NCI-H1092 treated with DMSO at 0.1 percent for 48 hours (cell line): ENCODE data around the gene ZFP64.
"Not testable (repeated sequence)": the region's sequence is repeated elsewhere in the genome, so short reads cannot be mapped to it uniquely, and the experiment has no call there.

Experiments
- DNase-seq: peaks from one replicate; lab custom pipeline; 2025; lab: John Stamatoyannopoulos, UW

ZFP64 gene

DNA sequence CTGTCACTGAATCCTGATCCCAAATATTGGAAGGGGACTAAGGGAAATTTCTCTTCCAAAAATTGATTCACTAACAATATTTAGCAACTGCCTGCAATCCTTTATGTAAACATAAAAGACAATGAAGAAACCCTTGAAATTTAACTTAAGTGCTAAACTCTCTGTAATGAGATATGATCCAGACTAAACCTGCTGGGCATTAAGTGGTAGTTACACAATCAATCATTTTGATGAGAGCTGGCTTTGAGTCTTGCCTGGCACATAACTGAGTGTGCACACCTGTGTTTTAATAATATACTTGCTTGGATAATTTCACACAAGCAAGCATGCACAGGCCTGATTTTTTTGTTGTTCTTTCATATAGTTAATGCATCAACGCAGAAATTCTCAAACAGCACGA lies 9.8 kb upstream of the ZFP64 start:
- peak; percentile 35 for DNase-seq

DNA sequence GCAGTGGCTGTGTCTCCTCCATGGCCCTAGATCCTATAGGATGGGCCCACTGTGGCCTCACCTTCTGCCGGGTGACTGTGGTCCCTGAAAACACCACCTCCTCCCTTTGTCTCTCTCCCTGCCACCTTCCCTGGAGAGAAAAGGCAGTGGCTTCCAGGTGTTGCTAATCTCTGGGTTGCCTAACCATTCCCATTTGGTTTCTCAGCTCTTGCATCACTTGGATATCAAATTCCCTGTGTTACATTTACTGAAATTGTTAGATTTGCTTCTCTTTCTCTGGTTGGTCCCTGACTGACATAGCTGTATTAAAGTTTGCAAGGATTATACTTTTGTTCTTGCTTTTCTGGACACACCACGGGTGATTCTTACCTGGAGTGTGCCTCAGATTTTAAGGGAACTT lies 9.3 kb upstream of the ZFP64 start:
- DNase-seq: no peak

DNA sequence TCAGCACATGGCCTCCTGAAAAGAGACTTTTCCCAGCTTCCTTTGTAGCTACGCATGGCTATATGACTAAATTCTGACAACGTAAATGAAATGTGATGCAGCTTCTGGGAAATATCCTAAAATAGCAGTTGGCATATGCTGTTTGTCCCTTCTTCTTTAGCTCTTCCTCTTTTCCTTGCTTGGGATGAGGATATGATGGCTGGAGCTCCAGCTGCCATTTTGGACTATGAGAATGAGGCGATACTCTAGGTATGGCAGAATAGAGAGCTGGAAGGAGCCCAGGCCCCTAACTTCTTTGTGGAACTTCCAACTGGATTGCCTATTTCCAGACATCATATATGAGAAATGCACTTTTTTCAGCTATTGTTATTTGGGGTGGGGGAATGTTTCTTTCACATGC lies 5.3 kb upstream of the ZFP64 start:
- no peak for DNase-seq

- DNase-seq: no peak
Measured at GRCh38 chr20:52193886-52194545, 2.4 kb upstream of the ZFP64 start.

DNA sequence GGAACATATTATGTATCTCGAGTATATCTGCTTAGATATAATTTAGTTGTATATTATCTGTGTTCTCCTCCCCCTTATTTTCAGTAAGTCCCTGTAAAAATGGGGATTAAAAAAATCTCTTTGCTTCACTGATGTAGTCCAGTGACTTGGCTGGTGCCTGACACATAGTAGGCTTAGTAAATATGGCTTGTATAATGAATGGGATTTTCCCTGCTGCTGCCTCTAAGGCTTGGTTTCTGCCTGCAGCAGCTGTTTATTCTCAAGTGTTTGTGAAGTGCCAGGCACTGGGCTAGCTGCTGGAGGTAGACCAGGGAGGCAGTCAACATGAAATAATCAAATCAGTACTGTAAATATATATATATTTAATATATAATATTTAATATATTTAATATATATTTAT lies 1.6 kb upstream of the ZFP64 start:
- DNase-seq: peak; percentile 47

GRCh38 chr20:52192719-52193007 lies 1.1 kb upstream of the ZFP64 start:
- not testable (repeated sequence) for DNase-seq

DNA sequence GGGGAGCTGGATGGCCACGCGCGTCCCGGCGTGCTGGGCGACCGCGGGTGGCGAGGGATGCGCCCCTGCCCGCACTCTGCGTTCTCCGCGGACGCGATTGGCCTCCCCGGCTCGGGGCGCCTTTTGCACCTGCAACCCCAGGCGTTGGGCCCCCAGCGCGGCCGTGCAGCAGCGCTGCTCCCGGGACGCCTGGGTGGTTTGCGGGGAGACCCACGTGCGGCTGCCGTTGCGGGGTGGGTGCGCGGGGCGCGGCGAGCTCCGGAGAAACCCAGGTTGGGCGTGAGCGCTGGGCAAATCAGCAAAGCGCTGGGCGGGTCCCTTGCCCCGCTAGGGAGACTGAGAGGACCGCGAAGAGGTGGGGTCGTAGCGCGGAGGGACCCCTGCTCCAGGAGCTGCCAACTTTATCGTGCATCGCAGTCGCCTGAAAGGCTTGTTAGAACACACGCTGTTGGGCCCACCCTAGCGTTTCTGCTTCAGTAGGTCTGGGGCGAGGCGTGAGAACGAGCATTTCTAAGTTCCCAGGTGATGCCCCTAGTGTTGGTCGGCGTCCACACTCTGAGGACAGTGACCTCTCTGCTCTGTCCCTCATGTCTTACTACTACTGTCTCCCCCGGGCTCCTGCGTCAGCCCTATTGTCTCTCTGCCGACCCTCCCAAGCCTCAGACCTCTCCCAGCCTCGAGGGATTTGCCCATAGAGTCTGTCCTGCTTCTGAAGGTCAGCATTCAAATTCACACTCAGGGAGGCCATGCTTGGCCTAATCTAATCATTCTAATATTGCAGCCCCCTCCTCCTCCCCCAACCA lies 538 bp upstream of the ZFP64 start:
- peak; percentile 39 for DNase-seq

DNA sequence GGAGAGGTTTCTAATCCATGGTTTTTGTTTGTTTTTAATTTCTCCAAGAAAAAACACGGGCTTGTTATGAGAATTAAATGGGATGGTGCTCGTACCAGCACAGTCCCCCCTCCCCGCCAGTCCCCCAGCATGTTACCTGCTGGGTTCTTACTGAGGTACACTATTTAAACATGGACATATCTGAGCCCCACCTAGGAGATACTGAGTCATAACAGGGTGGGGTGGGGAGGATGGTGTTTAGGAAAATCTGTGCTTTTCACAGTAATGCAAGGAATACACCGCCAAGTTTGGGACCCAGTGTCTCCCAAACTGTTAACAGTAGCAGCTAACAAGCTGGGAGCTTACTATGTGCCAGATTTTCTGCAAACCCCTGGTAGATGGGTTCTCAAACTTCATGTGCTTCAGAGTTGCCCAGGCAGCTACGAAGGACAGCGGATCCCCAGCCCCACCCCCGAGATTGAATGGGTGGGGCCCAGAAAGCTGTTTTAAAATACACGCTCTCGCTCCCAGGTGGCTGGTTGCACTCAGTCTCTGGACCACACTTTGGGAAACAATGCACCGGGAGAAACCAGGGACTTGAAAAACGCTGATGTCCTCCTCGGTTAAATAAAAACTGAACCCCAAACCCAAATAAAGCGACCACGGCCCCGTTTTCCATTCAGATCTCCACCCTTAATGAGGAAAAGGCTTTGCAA lies 995 bp downstream of the ZFP64 start:
- DNase-seq: peak; percentile 45

GRCh38 chr20:52181766-52182165 lies 9.8 kb downstream of the ZFP64 start:
- no peak for DNase-seq

DNA sequence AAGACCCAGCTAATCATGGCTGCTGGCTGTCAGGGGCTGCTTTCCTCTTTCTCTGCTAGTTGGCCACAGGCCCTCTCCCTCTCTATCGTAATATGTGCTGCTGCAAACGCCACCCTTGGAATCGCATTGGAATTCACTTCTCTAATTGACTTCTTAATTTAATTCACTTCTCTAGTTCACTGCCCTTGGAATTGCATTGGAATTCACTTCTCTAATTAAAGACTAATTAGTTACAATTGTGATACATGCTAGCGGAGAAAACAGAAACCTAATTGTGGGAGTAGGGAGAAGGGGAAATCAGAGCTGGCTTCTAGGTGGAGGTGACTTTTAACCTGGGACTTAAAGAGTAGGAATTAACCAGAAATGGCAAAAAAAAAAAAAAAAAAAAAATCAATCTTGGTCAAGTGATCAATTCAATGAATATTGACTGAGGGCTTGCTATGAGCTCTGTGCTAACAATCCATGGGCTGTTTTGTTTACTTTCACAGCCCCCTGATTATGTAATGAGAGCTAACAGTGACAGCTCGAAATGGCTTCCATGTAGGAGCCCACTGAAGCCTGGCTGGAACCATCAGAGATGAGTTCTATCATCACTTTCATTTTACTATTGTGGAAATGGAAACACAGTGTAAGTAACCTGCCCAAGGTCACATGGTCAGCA lies 11.3 kb downstream of the ZFP64 start:
- DNase-seq: no peak

DNA sequence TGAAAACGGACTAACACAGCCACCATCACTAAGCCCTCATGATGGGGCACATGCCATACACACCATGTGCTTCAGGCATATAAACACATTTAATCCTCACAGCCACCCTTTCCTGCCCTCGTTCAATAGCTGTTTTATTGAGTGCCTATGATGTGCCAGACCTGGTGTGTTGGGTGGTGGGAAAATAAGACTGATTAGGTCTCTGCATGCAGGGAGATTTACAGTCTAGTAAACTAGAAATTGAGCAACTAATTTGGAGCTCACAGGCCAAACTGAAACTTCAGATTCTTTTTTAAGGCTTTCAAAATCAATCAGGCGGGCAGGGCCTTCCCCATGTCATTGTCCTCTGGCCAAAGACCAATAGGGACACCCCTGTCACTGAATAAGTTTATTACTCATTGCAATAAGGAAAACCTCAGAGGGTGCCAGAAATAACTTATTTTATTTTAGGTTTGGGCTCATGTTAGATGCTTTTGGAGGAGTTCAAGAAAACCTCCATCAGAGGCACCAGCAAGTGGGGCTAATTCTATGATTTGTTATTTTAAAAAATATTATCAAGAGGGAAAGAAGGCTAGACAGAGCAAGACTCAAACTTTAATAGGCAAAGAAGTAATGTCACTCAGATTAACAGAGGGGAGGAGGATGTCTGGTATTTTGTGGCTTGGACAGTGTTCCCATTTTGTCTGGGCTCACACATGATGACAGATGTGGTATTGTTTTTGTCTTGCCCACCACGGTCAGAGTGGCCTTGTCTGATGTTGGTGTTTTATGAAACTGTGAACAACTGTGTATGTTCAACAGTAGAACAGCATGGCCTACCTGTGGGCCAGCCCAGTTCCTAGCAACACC lies 12.0 kb downstream of the ZFP64 start:
- DNase-seq: no peak

- no peak for DNase-seq
Measured at GRCh38 chr20:52178691-52179090, 12.9 kb downstream of the ZFP64 start.

- no peak for DNase-seq
Measured at GRCh38 chr20:52175840-52176239, 15.7 kb downstream of the ZFP64 start.

DNA sequence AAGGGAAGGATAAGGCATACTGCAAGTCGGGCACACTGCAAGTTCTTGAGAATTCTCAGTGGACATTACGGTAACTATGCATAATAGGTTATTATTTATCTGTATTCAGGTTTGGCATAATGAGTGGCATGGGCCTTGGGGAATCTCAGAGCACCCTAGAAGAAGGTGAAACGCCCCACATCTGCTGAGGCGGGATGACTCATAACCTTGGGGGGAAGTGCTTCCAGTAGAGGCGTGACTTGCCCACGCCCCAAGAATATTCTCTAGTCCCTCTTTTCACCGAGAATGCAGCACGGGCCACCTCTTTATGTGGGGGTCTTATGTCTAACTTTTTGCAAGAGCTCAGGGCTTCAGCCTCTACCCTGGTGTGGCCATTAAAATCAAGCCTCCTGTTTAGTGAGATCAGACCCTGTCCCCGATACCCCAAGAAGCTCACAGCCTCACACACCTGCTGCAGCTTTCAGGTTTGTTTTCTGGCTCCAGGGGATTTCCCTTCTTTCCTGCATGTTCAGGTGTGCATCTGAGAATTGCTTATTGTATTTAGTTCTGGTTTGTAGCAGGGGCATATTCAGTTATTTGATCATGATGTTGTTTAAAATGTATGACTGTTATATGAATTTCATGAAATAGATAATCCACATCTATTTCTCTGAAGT lies 19.1 kb downstream of the ZFP64 start:
- DNase-seq: no peak

- no peak for DNase-seq
Measured at GRCh38 chr20:52171025-52171424, 20.6 kb downstream of the ZFP64 start.

- no peak for DNase-seq
Measured at GRCh38 chr20:52168116-52168515, 23.5 kb downstream of the ZFP64 start.

GRCh38 chr20:52167232-52167840 lies 24.2 kb downstream of the ZFP64 start:
- no peak for DNase-seq

DNA sequence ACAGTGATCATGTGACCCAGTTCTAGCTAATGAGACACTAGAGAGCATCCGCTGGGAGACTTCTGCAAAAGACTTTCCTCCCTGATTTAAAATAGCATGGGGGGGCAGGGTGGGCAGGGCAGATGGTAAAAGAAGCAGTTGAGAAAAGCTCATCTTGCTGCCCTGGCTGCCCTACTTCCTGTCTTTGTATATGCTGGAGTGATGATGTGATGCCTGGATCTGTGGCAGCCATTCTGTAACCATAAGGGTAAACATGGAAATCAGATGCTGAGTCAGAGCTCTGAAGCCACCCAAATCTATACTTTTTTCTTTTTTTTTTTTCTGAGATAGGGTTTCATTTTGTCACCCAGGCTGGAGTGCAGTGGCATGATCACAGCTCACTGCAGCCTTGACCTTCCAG lies 25.4 kb downstream of the ZFP64 start:
- no peak for DNase-seq

- no peak for DNase-seq
Measured at GRCh38 chr20:52160621-52161204, 30.9 kb downstream of the ZFP64 start.

DNA sequence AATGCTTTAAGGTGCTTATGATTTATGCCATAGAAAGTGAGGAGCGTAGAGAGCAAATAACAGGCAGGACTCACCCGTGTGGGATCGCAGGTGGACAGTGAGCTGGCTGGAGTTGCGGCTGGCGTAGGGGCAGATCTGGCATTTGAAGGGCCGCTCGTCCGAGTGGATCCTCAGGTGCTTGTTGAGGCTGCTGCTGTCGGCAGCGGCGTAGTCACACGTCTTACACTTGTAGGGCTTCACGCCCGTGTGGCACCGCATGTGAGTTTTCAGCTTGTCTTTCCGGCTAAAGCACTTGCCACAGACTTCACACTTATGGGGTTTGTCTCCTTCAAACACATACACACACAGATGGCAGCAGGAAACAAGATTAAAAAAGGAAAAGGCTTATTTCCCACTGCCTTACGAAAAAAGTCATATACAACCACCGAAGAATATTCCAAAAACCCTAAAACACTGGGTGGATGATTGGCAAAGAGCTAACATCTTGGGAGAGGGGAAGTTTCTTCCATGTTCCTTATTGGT lies 31.5 kb downstream of the ZFP64 start:
- no peak for DNase-seq
